ENCODE measurements around the gene TRAPPC14. TPM values are rescaled to one million over a fixed set of nuclear protein-coding genes. Genes with fewer than 3 reads are reported as not detected.
"Not testable (repeated sequence)": the region's sequence is repeated elsewhere in the genome, so short reads cannot be mapped to it uniquely, and the experiment has no call there.

TRAPPC14 gene, protein sequence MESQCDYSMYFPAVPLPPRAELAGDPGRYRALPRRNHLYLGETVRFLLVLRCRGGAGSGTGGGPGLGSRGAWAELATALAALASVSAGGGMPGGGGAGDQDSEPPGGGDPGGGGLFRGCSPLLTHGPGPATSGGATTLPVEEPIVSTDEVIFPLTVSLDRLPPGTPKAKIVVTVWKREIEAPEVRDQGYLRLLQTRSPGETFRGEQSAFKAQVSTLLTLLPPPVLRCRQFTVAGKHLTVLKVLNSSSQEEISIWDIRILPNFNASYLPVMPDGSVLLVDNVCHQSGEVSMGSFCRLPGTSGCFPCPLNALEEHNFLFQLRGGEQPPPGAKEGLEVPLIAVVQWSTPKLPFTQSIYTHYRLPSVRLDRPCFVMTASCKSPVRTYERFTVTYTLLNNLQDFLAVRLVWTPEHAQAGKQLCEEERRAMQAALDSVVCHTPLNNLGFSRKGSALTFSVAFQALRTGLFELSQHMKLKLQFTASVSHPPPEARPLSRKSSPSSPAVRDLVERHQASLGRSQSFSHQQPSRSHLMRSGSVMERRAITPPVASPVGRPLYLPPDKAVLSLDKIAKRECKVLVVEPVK
- polyA plus RNA-seq (ENCODE audit: insufficient read length in 3 of 3): 10 to 100 TPM; 21.0 to 27.1 (median 24.7) TPM
- long read RNA-seq, donor 1, partial matches to known transcripts: 0 of 4 reads
- long read RNA-seq, donor 1, other reads (novel, unspliced or antisense): 0 of 4 reads
- long read RNA-seq, donor 2, partial matches to known transcripts: 0 of 3 reads
- long read RNA-seq, donor 2, other reads (novel, unspliced or antisense): 0 of 3 reads
- long read RNA-seq, donor 3, partial matches to known transcripts: 0 of 7 reads
- long read RNA-seq, donor 3, other reads (novel, unspliced or antisense): 0 of 7 reads
- long read RNA-seq, donor 4, partial matches to known transcripts: 0 of 5 reads
- long read RNA-seq, donor 4, other reads (novel, unspliced or antisense): 0 of 5 reads
- long read RNA-seq, donor 5, partial matches to known transcripts: 0 of 2 reads
- long read RNA-seq, donor 5, other reads (novel, unspliced or antisense): 0 of 2 reads
- long read RNA-seq, donor 6, partial matches to known transcripts: 0 of 2 reads
- long read RNA-seq, donor 6, other reads (novel, unspliced or antisense): 0 of 2 reads
- long read RNA-seq, donor 7, transcript C7orf43-201 (11 exons, 2,520 nt): major isoform, 5 of 5 reads
- long read RNA-seq, donor 7, partial matches to known transcripts: 0 of 5 reads
- long read RNA-seq, donor 7, other reads (novel, unspliced or antisense): 0 of 5 reads
- long read RNA-seq, donor 8, partial matches to known transcripts: 0 of 1 reads
- long read RNA-seq, donor 8, other reads (novel, unspliced or antisense): 0 of 1 reads
- long read RNA-seq, donor 9, transcript C7orf43-201 (11 exons, 2,520 nt): major isoform, 6 of 6 reads
- long read RNA-seq, donor 9, partial matches to known transcripts: 0 of 6 reads
- long read RNA-seq, donor 9, other reads (novel, unspliced or antisense): 0 of 6 reads
- long read RNA-seq, donor 10, partial matches to known transcripts: 0 of 7 reads
- long read RNA-seq, donor 10, other reads (novel, unspliced or antisense): 0 of 7 reads
- long read RNA-seq, donor 11, partial matches to known transcripts: 0 of 2 reads
- long read RNA-seq, donor 11, other reads (novel, unspliced or antisense): 0 of 2 reads
- long read RNA-seq, donor 12, transcript C7orf43-201 (11 exons, 2,520 nt): major isoform, 5 of 9 reads
- long read RNA-seq, donor 12, partial matches to known transcripts: 0 of 9 reads
- long read RNA-seq, donor 12, other reads (novel, unspliced or antisense): 0 of 9 reads
- long read RNA-seq, donor 13, partial matches to known transcripts: 0 of 3 reads
- long read RNA-seq, donor 13, other reads (novel, unspliced or antisense): 0 of 3 reads
- long read RNA-seq, donor 14, partial matches to known transcripts: 0 of 4 reads
- long read RNA-seq, donor 14, other reads (novel, unspliced or antisense): 0 of 4 reads
- long read RNA-seq, donor 15, partial matches to known transcripts: 0 of 5 reads
- long read RNA-seq, donor 15, other reads (novel, unspliced or antisense): 0 of 5 reads
- long read RNA-seq, donor 16, partial matches to known transcripts: 0 of 6 reads
- long read RNA-seq, donor 16, other reads (novel, unspliced or antisense): 0 of 6 reads

DNA sequence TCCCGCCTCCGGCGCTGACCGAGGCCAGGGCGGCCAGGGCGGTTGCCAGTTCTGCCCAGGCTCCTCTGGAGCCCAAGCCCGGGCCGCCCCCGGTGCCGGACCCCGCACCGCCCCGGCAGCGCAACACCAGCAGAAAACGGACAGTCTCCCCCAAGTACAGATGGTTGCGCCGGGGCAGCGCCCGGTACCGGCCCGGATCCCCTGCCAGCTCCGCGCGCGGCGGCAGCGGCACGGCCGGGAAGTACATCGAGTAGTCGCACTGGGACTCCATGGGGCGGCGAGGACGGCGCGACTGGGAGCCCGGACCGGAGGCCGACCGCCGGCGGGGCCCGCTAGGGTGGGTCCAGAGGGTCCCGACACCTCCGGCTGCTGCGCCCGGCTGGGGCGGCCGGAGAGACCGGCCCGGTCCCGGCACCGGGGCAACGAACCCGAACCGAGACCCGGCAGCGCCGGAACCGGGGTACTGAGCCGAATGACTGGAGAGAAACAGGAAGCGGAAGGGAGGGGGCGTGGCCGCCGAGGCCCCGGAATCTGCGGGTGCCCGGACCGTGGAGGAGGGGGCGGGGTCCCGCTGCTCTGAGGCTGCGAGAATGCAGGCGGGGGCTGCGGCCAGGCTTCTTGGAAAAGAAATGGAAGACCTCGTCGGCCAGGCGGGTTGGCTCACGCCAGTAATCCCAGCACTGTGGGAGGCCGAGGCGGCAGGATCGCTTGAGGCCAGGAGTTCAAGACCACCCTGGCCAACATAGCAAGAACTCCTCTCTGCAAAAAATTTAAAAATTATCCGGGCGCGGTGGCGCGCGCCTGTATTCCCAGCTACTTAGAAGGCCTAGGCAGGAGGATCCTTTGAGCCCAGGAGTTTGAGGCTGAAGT lies at the start of gene TRAPPC14:
Gene TRAPPC14 (minus strand): TSS at position 495 of the 870 bp plus-strand sequence. CDS start 224 bp downstream, at position 271.
- DNase-seq: peak; percentile 94

DNA sequence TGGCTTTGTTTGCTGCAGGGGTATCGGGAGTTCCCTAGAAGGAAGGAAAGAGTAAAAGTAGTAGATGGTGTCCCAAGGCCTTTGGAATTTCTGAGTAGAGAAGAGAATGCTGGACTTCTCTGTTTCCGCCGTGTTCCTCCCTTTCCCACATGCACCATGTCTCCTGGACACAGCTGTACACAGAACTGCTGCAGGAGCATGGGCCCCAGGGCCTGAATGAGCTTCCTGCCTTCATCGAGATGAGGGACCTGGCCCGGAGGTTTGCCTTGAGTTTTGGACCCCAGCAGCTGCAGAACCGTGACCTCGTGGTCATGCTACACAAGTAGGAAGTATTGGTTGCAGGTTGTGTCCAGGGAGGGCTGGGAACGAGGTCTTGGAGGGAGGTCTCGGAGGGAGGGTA lies 45.9 kb upstream of the TRAPPC14 start:
- DNase-seq: no peak

DNA sequence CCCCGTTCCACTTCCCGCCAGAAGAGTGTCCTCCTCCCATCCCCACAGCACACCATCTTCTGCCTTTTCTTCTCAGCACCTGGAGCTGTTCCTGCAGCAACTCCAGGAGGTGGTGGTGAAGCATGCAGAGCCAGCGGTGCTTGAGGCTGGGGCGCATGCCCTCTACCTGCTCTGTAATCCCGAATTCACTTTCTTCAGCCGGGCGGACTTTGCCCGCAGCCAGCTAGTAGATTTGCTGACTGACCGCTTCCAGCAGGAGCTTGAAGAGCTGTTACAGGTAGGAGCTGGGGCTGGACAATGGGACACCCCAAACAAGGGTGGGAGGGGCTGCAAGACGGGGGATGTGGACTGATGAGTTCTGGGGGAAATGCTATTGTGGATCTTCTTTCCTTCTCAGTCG lies 42.2 kb upstream of the TRAPPC14 start:
- no peak for DNase-seq

DNA sequence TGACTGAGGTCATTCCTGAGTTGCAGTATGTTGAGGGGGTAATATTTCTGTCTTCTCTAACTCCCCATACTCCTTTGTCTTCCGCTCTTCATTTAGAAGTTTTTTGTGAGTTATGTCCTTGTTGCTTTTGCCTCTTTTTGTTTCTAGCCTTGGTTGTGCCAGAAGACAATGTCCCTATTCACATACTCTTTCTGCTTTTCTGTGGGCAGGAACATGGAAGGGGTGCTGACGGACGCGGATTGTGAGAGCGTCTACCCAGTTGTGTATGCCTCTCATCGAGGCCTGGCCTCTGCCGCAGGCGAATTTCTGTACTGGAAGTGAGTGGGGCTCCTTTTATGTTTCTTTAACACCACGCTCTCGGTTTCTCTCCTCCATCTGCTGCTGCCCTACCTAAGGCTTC lies 39.7 kb upstream of the TRAPPC14 start:
- no peak for DNase-seq

DNA sequence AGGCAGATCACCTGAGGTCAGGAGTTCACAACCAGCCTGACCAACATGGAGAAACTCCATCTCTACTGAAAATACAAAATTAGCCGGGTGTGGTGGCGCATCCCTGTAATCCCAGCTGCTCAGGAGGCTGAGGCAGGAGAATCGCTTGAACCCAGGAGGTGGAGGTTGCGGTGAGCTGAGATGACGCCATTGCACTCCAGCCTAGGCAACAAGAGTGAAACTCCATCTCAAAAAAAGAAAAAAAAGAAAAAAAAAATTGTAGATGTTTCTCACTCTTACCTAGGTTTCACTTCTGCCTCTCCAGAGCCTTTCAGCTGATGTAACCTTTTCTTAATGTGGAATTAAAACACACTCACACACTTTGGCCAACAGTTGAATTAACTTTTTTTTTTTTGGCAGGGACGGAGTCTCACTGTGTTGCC lies 37.4 kb upstream of the TRAPPC14 start:
- not testable (repeated sequence) for DNase-seq

DNA sequence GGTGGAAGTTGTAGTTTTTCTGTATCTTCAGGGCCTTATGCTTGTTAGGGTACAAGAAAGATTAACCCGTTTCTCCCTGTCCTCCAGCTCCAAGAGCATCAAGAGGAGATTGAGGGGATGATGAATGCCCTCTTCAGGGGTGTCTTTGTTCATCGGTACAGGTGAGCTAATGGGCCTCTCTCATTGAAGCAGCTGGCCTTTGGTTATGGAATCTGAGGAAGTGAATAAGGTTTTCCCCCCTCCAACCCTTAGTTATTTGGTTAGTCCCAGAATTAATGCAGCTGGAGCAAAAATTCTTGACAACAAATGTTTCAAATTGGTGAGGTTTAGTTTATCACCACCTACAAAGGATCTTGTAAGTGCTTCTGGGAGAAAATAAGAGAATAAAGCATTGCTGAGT lies 36.7 kb upstream of the TRAPPC14 start:
- DNase-seq: no peak

DNA sequence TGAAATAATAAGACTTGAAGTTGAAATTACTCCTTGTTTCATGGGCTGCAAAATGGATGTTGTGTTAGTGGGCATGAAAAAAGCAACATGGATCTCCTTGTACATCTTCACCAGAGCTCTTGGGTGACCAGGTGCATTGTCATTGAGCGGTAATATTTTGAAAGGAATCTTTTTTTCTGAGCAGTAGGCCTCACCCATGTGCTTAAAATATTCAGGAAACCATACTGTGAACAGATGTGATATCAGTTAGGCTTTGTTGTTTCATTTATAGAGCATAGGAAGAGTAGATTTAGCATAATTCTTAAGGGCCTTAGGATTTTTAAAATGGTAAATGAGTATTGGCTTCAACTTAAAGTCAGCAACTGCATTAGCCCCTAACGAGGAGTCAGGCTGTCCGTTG lies 34.4 kb upstream of the TRAPPC14 start:
- DNase-seq: no peak

DNA sequence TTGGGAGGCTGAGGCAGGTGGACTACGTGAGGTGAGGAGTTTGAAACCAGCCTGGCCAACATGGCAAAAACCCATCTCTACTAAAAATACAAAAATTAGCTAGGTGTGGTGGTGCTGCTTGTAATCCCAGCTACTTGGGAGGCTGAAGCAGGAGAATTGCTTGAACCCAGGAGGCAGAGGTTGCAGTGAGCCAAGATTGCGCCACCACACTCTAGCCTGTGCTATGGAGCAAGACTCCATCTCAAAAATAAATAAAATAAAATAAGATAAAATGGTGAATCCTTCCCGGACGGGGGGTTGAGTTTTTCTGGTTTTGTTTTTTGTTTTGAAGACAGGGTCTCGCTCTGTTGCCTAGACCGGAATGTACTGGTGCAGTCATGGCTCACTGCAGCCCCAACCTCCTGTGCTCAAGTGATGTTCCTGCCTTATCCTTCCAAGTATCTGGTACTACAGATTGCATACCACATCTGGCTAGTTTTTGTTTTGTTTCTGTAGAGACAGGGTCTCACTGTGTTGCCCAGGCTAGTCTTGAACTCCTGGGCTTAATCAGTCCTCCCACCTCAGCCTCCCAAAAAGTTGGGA lies 33.8 kb upstream of the TRAPPC14 start:
- DNase-seq: not testable (repeated sequence)

DNA sequence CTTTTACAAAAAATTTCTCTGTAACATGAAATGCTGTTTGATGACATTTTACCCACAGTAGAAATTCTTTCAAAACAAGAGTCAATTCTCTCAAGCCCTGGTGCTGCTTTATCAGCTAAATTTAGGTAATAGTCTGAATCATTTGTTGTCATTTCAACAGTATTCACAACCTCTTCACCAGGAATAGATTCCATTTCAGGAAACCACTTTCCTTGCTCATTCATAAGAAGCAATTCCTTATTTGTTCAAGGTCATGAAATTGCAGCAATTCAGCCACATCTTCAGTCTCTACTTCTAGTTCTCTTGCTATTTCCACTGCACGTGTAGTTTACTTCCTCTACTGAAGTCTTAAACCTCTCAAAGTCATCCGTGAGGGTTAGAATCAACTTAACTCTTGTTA lies 33.3 kb upstream of the TRAPPC14 start:
- DNase-seq: no peak

DNA sequence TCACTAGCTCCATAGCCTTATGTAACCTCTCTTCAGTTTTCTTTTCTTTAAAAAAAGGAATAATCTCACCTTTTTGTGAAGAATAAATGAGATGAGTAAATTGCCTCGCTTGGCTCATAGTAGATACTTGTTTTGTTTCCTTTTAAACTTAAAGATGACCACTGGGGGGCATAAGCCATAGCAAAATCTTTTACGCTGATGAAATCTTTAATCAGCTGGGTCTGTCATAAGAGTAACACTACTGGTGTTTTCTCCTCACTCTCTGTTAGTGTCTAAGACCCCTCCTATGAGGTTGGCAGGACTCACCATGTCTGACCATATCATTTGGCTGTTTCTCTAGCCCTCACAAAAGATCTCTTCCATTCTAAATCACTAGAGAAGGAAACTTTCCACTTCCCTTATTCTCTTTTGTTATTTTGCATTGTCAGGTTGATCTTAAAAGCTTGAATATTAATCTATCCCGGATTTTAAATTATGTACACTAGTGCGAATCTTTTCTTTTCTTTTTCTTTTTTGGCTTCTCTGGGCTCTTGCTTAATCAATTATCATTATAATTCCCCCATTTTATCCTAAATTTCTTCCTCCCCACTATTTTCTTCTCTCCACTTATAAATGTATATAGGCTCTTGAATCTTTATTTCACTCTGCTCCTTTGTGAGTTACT lies 31.7 kb upstream of the TRAPPC14 start:
- DNase-seq: no peak

DNA sequence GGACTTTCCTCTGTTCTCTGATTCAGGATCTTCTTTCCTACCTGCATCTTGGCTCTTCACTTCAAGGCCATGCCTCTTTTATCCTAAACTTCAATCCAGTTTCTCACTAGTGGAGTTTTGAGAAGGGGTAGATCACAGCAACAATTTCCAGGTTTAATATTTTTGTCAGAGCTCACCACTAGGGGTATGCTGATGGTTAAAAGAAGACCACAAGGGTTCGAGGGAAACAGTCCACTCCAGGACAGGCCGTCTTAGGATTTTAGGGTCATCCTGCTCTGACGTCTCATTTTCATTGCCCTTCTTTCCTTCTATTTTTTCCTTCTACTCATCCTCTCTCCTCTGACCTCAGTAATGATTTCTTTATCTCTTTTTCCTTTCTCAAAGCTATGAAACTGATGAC lies 30.5 kb upstream of the TRAPPC14 start:
- DNase-seq: no peak

DNA sequence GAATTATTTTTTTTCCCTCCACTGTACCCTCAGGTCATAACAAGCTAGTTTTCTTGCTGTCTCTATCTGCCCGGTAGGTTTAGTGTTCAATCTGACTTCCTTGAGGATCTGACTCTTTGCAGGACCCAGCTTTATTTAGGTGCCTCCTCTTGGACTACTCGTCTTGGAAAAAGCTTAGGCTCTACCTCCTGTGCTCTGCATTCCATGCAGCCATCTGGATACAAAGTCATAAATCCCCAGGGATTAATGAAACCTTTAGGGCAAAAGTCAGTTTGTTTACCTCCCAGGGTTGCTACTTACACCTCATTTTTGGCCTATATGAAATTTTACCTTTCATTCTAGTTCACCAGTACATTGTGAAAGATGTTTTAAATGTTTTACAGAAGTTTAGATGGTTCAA lies 27.2 kb upstream of the TRAPPC14 start:
- DNase-seq: no peak

DNA sequence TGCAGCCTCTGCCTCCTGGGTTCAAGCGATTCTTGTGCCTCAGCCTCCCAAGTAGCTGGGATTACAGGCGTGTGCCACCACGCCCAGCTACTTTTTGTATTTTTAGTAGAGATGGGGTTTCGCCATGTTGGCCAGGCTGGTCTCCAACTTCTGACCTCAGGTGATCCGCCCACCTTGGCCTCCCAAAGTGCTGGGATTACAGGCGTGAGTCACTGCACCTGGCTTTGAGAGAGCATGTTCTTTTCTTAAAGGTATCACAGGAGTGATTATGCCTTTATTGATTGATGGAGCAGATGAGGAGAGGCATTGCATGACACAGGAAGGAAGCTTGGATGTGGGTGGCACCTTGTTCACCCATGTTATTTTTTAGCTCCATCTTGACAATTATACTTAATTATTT lies 24.6 kb upstream of the TRAPPC14 start:
- not testable (repeated sequence) for DNase-seq

DNA sequence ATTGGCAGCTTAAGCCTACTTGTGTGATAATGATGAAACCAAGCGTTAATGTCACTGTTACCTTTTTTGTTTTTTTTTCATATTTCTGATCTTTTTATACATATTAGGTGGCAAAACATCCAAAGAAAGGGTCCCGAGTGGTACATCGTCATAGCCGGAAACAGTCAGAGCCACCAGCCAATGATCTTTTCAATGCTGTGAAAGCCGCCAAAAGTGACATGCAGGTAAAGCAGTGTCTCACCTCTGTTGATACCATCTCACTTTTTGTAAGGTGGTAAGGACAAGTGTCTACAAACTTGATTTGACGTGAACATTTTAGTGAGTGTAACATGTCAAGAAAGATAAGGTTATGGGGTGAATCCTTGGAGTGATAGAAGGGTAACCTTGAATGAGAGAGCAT lies 24.1 kb upstream of the TRAPPC14 start:
- not testable (repeated sequence) for DNase-seq

DNA sequence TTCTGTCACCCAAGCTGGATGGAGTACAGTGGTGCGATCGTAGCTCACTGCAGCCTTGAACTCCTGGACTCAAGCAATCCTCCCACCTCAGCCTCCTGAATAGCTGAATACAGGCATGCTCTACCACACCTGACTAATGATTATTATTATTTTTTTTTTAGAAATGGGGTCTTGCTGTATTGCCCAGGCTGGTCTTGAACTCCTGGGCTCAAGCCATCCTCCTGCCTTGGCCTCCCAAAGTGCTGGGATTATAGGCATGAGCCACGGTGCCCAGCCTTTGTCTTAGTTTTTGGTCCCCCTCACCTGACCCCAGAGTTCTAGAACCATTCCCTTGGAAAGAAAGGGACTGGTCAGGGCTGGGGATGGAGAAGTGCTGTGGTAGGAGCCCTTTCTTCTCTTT lies 21.6 kb upstream of the TRAPPC14 start:
- DNase-seq: not testable (repeated sequence)

DNA sequence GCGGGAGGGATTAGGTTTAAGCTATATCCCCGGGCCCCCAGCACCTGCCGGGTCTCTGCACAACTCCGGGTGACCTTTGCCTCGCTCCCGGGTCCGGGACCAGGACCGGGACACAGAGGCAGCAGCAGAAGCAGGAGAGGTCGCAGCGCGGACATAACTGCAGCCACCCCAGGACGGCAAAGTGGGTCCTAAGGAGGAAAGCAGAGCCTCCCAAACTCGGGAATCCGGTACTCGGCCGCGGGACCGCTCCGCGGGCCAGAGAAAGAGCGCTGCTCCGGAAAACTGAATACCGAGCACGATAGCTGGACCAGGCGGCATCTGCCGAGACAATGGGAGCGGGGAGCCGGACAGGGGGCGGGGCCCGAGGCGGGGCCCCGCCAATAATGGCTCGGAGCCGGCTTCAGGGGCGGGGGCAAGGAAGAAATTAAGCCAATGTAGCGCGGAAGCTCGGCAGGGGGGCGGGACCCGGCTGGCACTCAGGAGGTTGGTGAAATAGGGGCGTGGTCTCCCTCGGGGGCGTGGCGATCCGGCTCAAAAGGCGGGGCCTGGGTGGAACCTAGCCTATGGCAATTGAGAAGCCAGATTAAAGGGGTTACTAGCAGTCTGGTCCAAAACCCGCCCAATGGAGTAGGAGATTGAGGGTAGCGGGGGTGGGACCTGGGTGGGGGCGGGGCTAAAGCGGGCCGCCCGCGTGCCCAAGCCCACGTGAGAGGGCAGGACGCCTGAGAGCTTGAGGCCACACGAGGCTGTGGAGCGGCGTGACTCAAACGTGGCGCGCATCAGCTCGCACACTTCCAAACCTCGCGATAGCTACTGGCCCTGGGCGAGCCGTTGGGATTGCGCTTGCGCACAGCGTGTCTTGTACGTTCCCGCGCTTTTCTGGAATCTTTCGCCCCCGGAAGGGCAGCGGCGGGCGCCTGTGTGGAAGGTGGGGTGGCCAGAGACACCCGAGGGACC lies 18.8 kb upstream of the TRAPPC14 start, which contains the start of the genes GPC2 and STAG3:
Gene GPC2 (minus strand): TSS at position 337 of the 957 bp plus-strand sequence. CDS start 182 bp downstream, at position 155.
Gene STAG3 (plus strand): TSS at position 874 of the 957 bp plus-strand sequence. CDS start 2,639 bp downstream, outside the sequence.
- peak; percentile 96 for DNase-seq
